Fibroblast of skin of left biceps (primary cell): Measurements from ENCODE around the gene TIMP4.

Source experiments
- DNase-seq, 2 experiments: peaks; one replicate each; pipeline ENCODE4 v3.0.0-alpha.2; 2013; ENCODE audit warnings: low read depth in 2 of 2

Gene TIMP4

DNA sequence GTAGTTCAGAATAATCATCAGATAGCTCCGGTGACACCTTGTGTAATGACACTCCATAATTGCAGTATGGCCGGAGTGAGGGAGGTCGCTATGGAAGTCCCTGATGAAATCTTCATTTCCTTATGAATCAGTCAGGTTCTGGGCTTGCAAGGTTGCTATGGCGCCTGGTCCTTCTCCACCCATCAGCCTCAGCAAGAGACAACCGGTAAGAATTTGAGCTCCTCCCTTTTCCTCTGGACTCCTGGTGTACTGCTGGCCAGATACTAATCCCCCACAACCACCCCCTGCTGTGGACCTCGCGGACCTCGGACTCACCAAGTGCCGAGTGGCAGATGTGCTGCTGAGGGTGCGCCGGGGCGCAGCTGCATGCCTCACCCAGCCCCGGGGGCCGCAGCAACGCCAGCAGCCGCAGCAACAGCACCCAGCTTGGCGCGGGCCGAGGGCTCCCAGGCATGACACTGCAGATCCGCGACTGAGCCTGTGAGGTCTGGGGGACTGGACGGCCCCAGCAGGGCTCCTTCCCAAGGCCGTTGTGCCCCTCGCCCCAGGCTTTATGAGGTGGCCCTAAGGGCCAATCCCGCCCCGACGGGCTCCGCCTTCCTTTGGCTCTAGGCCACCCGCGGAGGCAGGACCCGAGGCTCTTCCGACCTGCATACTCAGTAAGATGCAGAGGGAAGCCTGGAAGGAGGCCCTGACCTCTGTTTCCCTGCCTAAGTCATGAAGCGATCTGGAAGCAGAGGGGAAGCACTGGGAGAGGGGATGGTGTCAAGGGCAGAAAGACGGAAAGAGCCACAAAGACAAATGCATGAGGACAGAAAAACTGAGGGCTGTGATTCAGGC lies at the start of gene TIMP4:
TIMP4 (minus strand) TSS at position 526 of the 840 bp plus-strand sequence; CDS start at position 454, 72 bp downstream.
- DNase-seq = no peak

DNA sequence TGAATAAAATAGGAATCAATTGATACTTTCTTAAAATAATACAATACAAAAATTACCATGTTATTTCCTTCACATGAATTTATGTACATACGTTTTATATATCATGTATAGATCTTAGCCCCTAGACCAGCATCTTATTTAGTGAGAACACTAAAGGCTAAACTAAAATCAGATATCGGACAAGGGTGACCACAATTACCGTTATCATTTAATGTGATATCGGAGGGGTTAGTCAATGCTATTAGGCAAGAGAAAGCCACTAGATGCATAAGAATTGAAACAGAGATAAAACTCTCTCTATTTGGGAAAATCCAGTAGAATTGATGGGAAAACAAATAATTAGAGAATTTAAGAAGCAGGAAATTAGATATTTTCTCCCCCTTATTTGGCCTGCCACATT lies 46.5 kb upstream of the TIMP4 start:
- no peak for DNase-seq

DNA sequence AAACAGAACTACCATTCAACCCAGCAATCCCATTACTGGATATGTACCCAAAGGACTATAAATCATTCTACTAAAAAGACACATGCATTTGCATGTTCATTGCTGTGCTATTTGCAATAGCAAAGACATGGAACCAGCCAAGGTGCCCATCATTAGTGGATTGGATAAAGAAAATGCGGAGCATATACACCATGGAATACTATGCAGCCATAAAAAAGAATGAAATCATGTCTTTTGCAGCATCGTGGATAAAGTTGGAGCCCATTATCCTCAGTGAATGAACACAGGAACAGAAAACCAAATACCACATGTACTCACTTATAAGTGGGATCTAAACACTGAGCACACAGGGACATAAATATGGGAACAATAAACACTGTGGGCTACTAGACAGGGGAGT lies 43.1 kb upstream of the TIMP4 start:
- DNase-seq = no peak

DNA sequence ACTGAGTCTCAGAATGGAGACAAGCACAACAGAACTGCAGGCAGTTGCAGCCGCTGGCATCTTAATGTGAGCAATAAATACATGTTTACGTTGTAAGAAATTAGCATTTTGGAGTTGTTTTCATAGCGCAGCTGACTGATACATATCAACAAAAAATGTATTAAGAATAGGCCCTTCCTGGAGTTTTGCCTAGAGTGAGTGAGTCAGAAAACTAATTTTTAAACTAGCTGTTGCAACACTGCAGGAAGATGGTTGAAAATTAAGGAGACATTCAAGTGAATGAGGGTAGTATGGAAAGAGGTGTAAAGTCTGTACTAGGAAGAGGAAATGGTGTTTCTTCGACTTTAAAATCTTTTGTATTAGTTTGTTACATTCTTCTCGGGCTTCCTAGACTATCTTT lies 39.6 kb upstream of the TIMP4 start:
- peak in 1 of 2 experiments; percentile 56 for DNase-seq

DNA sequence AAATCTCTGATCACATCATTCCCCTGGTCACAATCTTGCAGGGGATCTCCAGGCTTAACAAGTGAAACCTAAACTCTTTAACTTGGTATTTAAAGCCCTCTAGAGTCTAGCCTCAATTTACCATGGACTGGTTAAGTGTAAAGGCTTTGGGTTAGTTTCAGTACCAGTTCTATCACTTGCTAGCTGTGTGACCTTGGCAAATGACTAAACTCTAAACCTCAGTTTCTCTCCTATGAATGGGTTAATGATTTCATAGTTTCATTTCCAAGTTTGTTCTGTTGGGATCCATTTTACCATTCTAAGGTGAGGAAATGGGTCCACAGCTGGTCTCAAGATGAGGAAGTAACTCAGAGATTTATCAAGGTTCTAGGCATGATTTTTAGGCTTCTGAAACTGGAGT lies 38.8 kb upstream of the TIMP4 start:
- no peak for DNase-seq

DNA sequence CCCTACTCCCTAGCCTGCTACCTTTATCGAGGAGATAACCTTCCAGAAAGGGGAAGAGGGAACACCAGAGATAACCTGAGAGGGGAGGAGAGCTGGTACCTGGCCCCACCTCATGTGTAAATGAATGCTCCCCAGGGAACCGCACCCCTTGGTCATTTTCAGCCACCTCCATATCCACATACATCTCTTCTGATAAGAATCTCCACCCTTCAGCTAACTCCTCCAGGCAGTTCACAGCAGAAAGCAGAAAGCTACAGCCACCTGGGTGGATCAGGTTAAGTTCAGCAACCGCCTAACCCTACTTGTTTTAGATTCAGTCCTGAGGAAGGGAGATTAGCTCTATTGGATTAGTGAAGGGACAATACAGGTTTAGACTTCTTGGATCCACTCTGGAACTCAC lies 38.0 kb upstream of the TIMP4 start:
- no peak for DNase-seq

DNA sequence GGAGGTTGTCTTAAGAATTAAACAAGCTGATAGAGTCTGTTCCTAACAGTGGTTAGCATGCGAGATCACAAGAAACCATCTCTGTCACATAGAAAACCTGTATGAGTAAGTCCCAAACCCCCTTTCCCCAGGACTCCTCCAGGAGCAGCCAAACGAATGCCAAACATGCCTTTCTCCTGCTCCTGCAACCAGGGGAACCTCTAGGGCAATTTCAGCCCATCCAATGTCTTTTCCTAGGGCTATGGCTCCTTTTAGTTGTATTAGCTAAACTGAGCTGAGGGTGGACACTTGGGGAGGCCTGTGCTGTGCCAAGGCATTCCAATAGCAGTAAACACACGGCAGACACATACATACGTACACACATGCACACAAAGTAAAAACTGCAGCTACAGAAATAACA lies 36.5 kb upstream of the TIMP4 start:
- DNase-seq = no peak

DNA sequence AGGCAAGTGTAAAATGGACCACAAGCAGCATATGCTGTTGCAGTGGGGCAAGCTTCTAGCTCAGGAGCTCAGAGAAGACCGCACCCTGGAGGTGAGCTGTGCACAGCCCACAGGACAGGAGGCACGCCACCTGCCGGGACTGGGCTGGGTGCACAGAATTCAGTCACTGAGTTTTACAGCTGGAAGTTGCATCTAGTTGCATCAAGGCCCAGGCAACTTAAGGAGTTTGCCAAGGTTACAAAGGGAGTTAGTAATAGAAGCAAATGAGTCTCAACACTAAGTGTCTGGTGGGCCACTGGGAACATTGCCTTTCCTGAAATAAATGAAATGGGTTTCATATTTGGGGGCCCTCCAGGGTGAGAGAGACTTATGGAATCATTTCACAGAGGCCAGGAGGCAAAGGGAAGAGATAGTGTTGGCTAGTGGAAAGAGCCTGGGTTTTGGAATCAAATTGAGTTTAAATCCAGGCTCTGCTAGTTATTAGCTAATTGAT lies 36.0 kb upstream of the TIMP4 start:
- no peak for DNase-seq

DNA sequence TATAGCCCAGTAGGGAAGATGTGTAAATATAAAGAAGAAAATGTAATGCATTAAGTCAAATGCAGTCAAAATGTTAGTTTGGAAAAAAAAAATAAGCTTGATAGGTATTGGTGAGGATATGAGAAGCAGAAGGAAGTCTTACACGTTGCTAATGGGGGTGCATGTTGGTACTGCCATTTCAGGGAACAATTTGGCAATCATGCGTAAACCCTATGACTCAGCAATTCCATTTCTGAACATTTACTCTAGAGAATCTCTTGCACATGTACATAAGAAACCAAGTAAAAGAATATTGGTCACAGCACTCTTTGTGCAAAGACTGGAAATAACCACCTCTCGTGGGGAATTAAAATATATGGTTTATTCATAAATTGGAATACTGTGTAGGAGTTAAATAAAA lies 35.5 kb upstream of the TIMP4 start:
- peak; percentile 67 to 68 for DNase-seq

DNA sequence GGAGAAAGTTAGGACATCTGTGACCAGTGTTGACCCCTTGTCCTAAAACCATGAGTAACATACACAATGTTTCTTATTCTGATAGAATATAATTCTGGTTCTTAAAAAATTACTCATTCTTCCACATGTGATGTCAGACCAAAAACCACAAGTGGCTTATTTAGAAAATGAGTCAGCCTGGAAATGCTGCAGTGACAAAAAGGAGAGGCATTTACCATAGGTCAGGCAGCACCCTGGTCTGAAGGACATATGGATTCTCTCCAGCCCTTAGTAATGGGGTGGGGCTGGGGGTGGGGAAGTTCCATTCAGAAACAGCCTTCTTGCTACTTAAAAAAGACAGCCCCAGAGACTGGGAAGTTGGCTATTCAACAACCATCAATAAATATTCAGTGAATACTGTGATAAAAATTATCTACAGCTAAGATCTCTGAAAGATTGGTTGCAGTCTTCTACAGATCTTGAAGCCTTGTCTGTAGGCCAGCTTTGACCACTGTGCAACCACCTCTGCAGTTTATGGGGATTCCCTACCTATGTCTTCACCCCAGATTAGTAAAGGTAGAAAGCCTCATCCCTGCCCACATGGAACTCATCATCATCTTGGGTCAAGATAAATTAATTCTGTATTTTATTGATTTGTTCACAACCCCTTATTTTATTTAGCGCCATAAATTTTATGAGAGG lies 34.9 kb upstream of the TIMP4 start:
- DNase-seq = peak; percentile 92 to 95

DNA sequence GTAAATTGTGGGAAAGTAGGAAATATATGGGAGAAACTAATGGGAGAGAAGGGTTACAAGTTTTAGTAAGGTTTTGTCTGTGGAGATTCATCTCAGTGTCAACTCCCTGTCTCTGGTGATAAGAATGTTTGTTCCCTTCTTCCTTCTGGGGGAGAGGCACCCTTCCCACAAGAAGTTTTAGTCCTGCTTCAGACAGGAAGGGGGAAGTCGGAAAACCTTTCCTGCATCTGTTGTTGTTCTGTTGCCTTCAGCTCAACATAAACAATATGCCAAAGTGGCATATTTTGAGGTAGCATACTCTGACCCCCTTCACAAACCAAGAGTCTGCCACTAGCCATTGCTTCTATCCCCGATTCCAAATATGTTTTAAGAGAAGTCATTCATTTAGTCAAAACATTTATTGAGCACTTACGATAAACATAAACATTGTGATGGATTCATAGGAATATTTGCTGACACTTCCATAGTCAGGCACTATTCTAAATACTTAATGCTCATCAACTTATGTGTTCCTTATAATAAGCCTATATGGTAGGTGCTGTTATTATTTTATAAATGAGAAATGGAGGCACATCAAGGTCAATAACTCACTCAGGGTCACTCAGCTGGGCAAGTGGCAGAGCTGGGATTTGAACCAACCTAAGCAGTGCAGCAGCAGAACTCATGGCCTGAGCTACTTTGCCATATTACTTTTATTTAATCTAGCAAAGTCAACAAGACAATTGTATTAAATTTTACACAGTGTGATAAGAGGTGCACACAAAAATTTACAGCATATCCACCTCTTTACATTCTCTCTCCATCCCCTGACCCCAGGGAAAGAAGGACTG lies 34.2 kb upstream of the TIMP4 start:
- no peak for DNase-seq

DNA sequence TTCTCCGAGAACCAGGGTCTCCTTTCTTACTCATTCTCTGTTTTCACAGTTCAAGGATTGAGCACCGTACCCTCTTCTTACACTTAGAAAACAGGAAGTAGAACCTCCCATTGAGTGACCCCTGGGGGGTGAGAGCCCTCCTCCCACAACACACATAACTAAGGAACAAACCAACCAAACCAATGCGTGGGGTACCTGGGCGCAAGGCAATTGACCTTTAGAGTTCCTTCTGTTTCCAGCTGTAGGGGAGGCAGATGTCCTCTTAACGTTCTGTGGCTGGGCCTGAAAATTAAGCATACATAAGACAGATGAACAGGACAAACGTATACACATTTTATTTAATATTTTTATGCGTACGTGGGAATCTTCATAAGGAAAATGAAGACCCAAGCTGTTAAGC lies 33.5 kb upstream of the TIMP4 start:
- DNase-seq = no peak

DNA sequence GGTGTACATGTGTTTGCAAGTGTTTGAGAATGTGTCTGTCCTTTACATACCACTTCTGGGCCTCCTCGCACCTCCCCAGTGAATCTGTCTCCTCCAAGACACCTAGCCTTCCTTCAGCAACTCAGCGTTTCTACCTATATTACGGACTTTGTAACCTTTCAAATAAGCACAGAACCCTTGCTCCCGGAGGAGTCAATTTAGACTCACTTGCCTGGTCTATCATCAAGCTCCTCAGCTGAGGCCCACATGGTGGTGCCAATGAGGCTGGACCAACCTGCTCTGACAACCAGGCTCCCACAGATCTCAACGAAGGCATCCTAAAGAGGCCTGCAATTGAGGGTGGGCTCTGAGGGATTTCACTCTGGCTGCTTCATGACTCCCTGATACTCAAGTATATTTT lies 32.8 kb upstream of the TIMP4 start:
- no peak for DNase-seq

DNA sequence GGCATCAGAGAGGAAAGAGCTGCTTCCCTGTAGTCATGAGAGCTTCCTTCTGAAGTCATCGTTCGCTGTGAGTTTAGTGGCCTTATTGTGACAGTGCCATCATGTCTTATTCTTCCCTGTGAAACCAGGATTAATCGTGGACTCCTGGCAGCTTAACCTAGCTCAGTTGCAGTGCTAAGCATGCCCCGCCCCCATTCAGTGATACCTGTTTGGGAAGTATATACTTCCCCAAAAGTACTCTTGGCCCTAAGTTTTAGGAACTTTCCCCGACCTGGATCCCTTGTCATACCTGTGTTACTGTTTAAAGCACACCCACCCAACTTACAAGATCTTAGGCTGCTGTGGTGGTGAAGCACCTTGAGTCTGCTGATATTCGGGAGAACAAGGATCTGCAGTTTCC lies 32.1 kb upstream of the TIMP4 start:
- DNase-seq = no peak

DNA sequence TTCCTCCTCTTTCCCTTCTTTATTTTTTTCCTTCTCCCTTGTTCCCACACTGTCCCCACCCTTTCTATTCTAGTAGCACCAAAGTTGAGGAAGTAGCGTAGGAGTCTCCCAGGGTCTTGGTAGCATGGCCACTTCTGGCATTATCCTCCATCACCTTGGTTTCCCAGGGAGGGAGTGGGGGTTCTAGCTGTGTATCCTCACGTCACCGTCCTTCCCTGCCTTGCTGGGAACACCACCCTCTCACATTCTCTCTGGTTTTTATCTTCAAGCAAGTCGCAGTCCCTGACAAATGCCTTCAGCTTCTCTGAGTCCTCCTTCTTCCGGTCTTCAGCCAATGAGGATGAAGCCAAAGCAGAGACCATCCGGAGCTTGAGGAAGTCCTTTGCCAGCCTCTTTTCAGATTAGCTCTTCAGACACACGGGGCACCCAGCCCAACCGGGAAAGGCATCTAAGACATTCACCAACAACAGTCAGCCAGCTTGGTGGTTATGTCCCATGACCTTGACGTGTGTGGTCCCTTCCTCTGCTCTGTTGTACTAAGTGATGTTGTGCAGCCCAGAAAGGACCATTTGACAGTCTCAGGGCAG lies 31.6 kb upstream of the TIMP4 start:
- DNase-seq = no peak

DNA sequence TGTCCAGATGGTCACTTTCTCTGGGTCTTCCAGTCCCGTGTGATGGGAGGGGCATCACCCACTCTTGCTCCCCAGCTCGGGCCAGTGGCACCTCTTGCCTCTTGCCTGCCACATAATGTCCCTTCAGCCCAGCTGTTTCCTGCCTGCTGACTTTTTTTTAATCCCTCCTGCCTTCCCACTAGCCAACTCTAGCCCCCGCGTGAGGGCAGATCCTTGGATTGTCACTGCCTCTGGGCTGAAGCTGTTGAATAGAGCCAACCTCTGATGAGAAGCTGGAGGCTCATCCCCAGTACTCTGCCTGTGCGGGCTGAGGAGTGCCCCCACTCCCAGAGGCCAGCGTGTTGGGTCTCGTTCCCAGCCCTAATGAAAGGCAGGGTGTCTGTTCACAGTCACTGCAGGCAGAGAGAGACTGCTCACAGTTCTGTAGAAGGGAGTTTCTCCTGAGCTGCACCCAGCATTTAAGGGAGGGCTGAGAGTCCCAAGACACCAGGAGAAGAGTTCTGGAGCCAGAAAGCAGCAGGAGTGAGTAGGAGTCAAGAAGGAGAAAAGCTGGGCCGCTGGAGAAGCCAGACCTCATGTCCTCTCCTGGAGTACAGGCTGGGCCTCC lies 30.1 kb upstream of the TIMP4 start:
- no peak for DNase-seq

DNA sequence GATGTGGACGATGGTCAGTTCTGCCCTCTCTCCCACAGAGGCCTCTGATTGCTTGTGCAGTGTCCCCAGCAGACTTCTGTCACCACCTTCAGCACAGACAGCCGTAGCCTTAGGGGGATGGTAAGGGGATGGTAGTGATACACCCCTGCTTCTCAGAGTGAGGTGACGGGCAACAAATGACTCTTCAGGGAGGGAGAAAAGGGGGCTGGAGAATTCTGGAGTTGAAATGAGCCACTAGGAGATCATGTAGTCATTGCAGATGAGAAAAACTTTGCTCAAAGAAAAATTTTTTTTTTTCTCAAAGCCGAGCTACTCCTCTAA lies 29.6 kb upstream of the TIMP4 start:
- no peak for DNase-seq

DNA sequence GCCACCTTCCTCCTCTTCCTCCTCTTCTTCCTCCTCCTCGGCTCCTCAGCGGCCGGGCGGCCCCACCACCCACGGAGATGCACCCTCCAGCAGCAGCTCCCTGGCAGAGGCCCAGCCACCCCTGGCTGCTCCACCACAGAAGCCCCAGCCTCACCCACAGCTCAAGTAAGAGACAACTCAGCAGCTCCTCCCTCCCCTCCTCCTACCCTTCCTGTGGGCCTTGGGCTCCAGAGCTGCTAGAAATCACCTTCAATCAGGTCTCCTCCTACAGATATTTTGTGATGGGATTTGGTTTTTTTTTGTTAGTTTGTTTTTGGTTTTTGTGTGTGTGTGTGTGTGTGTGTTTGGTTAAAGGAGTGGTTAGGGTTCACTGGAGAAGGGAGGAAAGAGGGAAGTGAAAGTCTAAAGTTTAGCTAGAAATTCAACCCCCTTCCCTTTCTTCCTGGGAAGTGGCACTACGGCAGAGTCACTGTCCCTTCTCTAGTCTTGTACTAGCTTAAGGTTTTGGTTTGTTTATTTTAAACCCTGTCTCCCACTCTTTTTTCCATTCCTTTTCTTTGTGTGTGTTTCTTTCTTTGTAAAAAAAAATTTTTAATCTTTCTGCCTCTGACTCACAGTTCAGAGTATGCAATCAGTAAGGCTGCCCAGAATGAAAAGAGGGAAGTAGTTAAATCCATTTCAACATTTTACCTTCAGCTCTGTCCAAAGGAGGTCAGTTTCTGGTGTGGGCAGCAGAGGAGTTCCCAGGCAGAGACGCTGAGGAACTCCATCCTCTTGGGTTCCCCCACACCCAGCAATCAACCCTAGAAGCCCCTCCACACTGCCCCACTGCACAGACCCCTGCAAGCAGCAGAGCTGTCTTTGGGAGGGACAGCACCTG lies 29.0 kb upstream of the TIMP4 start:
- no peak for DNase-seq

DNA sequence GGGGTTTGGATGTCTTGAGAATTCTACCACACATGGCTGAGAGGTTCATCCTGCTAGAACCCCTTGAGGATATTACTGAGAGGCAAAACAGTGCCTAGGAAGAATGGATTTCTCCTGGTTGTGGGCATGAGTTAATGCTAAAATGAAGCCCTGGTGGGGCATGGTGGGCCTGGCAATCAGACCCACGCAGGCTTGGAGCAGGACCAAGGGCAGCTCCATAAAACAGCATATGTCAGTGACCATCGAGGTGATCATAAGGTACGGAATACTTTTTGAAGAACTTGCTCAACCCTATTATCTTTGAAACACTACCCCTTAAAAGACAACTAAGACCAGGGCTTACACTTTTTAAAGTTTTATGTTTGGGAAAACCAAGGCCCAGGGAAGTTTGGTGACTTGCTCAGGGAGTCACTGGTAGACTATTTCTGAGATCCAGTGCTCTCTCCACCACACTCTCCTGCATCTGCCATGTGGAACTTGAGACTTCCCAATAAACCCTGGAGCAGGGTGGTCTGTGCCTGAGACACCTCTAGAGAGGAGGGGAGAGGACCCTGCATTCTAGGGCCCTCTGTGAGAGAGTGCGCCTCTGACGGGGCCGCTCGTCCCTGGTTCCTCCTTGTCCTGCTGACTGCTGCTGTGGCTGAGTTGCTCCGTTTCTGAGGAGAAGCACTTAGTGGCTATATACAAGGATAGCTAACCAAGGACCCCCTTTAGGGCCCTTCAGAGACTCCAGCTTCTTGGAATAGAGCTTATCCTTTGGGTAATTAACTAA lies 28.0 kb upstream of the TIMP4 start:
- DNase-seq = no peak

DNA sequence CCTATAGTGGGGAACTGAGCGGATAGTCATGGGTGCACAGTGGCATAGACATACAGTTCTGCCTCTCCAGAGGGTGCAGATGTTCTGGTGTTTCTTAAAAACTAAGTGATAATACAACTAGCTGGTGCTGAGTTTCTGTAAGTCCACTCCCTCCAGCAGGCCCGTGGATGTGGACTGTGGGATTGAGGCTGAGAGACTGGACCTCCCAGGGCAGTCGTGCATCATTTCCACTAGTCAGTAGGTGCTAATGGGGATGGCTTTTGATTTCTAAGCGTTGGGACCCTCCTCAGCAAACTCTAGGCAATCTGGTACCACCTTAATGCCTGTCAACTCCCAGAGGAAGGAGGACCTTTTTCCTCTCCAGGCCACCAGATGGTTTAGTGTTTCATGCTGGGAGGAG lies 27.3 kb upstream of the TIMP4 start:
- no peak for DNase-seq
